Suprapubic skin (tissue), 4 donors: ENCODE results near the gene RASAL1. TPM values are rescaled to one million over a fixed set of nuclear protein-coding genes. Genes with fewer than 3 reads are reported as not detected.

Source experiments
- DNase-seq, 2 donors: peaks; one replicate each; pipeline ENCODE4 v3.0.0-alpha.2; 2019; ENCODE audit warnings: low spot score in 2 of 2
- H3K27ac ChIP-seq: fragments of 200-600 bp; sonication (generic); one replicate; pipeline ENCODE4 v1.5.1; 2019
- H3K27me3 ChIP-seq: fragments of 200-600 bp; sonication (generic); one replicate; pipeline ENCODE4 v1.5.1; 2019
- H3K36me3 ChIP-seq: fragments of 200-600 bp; sonication (generic); one replicate; pipeline ENCODE4 v1.5.1; 2019
- H3K4me1 ChIP-seq: fragments of 200-600 bp; sonication (generic); one replicate; pipeline ENCODE4 v1.5.1; 2019
- H3K4me3 ChIP-seq: fragments of 200-600 bp; sonication (generic); one replicate; pipeline ENCODE4 v1.5.1; 2019; ENCODE audit warnings: mild to moderate bottlenecking
- H3K9me3 ChIP-seq: fragments of 200-600 bp; sonication (generic); one replicate; pipeline ENCODE4 v1.5.1; 2019
- EP300 ChIP-seq: sonication (generic); formaldehyde crosslinking; IDR thresholded peaks from one replicate; pipeline ENCODE4 v1.6.1; 2017; ENCODE audit warnings: antibody characterized with exemption
- POLR2A ChIP-seq, 2 donors: fragments of 450-650 bp; IDR thresholded peaks; one replicate each; pipeline ENCODE4 v1.6.1; 2017; ENCODE audit warnings: antibody characterized with exemption in 2 of 2, mild to moderate bottlenecking in 2 of 2, moderate library complexity in 2 of 2
- POLR2AphosphoS5 ChIP-seq, 3 donors: sonication (generic); formaldehyde crosslinking; IDR thresholded peaks; one replicate each; pipeline ENCODE4 v1.6.1; 2017; ENCODE audit warnings: antibody characterized with exemption in 3 of 3
- WGBS: methylation state at CpG from one replicate; pipeline ENCODE4 v1.1.5; 2018; 5-methylcytosine and 5-hydroxymethylcytosine counted together
- total RNA-seq, 4 donors: library from RNA; depleted of rRNA; stranded (reverse); fragments of >200 nt; gene quantifications; one replicate each; pipeline ENCODE4 v1.1.0, GENCODE V29; 2016
- TF ChIP-seq, protein P1 (sequence below), 2 donors: fragments of 200-600 bp in 1 of 2; fragments of 450-650 bp in 1 of 2; sonication (generic) in 1 of 2; IDR thresholded peaks; one replicate each; pipeline ENCODE4 v1.5.1; 2016 to 2019; ENCODE audit warnings: antibody characterized with exemption in 2 of 2, mild to moderate bottlenecking in 1 of 2, moderate library complexity in 1 of 2

The RASAL1 gene
- total RNA-seq, 4 donors from 2014 or later, result 19.8 to 39.0 (median 32.5) TPM

DNA sequence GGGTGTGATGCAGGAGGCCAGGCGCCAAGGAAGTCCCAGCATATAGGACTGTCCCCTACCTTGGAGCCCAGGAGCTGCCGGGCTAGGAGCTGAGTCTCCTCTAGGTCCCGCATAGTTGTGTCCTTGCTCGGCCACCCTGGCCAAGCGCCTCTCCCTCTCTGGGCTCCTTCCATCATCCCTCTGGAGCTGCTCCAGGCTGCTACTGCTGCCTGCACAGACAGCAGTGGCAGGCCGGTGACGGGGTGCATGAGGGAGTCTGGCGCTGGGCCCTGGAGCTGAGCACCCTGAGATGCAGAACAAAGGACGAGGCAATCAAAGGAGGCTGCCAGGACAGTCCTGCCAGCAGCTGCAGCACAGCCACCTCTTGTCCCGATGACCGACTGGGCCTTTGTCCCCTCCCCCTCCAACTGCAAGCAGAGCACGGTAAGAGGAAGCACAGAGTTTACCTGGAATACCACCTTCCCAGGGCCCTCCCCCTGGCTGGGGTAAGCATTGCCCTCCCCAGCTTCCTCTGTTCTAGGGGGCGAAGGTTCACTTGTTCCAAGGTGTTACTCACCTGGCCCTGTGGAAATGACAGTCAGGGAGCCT is 68.7 kb downstream of the RASAL1 start:
- Histone ChIP-seq H3K4me3 (no peak overlapping the region), H3K27ac (no peak overlapping the region), H3K4me1 (peaks cover 11% of the 10 kb centered on the region), H3K36me3 (no peaks in the 10 kb centered on the region), H3K9me3 (no peaks in the 10 kb centered on the region), H3K27me3 (peaks cover 32% of the 10 kb centered on the region)
- 70% methylated on average over 6 of the region's 13 CpGs for WGBS
- DNase-seq, result no peak
- TF ChIP-seq POLR2A (IDR thresholded peaks at IDR 0.05), result no peak
- no peak for TF ChIP-seq POLR2AphosphoS5 (IDR thresholded peaks at IDR 0.05)
- no peak for TF ChIP-seq EP300
- TF ChIP-seq, protein P1, sequence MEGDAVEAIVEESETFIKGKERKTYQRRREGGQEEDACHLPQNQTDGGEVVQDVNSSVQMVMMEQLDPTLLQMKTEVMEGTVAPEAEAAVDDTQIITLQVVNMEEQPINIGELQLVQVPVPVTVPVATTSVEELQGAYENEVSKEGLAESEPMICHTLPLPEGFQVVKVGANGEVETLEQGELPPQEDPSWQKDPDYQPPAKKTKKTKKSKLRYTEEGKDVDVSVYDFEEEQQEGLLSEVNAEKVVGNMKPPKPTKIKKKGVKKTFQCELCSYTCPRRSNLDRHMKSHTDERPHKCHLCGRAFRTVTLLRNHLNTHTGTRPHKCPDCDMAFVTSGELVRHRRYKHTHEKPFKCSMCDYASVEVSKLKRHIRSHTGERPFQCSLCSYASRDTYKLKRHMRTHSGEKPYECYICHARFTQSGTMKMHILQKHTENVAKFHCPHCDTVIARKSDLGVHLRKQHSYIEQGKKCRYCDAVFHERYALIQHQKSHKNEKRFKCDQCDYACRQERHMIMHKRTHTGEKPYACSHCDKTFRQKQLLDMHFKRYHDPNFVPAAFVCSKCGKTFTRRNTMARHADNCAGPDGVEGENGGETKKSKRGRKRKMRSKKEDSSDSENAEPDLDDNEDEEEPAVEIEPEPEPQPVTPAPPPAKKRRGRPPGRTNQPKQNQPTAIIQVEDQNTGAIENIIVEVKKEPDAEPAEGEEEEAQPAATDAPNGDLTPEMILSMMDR (IDR thresholded peaks at IDR 0.05), result no peak

DNA sequence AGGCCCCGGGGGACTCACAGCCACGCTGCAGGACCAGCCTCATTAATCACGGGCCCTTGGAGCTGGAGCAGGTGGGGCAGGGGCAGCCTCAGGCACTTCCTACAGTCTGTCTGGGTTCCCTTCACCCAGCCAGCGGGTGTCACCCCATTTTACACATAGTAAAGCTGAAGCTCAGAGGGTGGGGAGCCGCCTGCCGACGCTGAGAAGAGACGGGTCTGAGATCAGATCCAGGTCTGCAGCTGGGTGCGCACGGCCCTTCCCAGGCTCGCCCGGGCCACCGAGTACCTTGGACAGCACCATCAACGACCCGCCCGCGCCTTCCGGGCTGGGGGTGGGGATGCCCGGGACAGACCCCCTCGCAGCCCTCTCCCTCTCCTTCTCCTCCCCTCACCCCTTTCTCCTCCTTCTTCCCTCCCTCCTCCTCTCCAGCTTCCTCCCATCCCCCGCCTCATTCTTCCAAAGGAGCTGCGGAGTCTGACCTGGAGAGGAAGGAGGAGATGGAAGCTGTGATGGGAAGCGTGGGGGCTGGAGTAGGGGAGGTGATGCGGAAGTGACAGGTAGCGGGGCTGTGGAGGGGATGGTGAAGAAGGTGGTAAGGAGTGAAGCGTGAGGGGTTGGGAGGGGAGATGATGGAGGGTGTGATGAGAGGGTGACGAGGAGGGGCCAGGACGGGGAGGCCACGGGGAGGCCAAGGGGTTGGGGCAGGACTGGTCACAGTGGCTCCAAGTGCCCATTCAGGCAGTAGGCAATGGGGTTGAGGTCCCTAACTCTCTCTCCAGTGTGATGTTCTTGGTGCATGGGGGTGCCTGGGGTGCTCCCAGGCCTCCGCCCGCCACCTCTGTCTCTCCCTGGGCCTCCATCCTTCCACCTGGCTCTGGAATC is 70.2 kb downstream of the RASAL1 start:
- H3K9me3 ChIP-seq, result no peaks in the 10 kb centered on the region
- 21% methylated on average over 29 of the region's 31 CpGs for WGBS
- DNase-seq, result no peak
- TF ChIP-seq POLR2A (IDR thresholded peaks at IDR 0.05) (no peak), EP300 (no peak), POLR2AphosphoS5 (IDR thresholded peaks at IDR 0.05) (no peak)
- TF ChIP-seq, protein P1 (IDR thresholded peaks at IDR 0.05), result no peak
- peaks cover 6% of the 10 kb centered on the region for H3K4me1 ChIP-seq
- no peak overlapping the region for H3K27ac ChIP-seq
- no peaks in the 10 kb centered on the region for H3K36me3 ChIP-seq
- peaks cover 32% of the 10 kb centered on the region for H3K27me3 ChIP-seq
- H3K4me3 ChIP-seq, result no peak overlapping the region

DNA sequence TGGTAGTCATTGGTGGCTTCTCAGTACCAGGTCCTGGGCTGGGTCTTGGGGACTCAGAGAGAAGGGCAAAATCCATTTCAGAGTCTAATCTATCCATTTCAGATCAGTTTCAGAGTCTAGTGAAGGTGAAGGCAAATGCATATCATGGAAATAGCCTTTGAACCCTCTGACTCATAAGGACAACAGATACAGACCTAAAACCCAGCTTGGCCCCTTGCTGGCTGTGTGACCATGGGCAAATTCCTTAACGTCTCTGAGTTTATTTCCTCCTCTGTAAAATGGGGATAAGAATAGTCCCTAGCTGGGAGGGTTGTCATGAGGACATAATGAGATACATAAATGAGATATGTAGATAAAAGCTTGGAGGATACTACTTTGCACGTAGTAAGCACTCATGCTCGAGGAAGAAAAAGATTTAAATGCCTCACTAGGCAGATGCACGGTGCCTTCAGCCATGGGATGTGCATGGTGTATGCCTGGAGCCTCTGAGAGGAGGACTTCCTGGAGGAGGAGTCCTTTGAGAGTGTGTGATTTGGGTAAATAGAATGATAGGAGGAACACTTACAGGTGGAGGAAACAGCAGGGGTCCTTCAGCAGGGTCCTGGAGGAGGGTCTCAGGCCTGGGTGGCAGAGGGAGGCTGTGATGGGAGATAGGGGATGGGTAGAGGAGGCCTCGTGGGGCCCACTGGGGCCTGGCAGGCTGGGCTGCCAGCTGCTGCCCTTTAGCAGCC is 71.0 kb downstream of the RASAL1 start:
- 58% methylated on average over 5 of the region's 5 CpGs for WGBS
- H3K36me3 ChIP-seq, result no peaks in the 10 kb centered on the region
- H3K4me3 ChIP-seq, result no peak overlapping the region
- no peak for DNase-seq
- H3K27me3 ChIP-seq, result peaks cover 32% of the 10 kb centered on the region
- peaks cover 2% of the 10 kb centered on the region for H3K4me1 ChIP-seq
- H3K9me3 ChIP-seq, result no peaks in the 10 kb centered on the region
- no peak overlapping the region for H3K27ac ChIP-seq
- TF ChIP-seq POLR2AphosphoS5 (IDR thresholded peaks at IDR 0.05) (no peak), POLR2A (IDR thresholded peaks at IDR 0.05) (no peak), EP300 (no peak)
- TF ChIP-seq, protein P1 (IDR thresholded peaks at IDR 0.05), result no peak

DNA sequence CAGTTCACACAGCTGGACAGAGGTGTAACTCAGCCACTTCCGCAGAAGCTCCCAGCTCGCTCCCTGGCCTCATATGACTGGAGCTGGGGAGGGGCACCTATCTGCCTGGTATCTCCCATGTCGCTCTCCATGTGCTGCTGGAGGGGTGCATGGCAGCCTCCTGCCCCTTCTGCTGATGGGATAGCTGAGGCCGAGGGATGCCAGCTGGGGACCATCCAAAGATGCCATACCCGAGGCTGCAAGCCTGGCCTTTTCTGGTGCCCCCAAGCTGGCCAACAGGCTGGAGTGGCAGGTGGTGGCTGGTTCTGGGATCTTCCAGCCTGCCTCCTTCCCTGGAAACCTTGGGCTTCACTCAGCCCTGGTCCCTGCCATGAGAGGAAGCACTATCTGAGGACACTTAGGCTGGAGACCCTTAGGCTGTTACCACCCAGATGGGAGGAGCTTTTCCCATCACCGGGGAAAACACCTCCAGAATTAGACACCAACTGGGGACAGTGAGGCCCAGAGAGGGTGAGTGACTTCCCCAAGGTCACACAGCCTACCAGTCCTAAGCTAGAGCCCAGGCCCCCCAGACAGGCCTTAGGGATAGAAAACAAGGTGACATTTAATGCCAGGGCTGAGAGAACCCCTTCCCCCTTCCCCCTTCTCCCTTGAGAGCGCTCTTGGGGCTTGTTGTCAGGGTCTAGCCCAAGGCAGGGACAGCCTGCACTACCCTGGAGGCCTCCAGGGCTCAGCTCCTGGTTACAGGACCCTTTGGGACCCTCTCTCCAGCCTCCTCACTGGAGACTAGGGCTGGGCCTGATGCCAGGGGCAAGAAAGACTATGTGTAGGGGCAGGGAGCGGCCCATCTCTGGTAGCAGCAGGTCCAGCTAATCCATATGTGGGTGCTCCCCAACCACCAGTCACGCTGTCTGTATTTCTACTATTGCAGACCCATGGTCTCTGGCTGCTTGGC is 71.9 kb downstream of the RASAL1 start:
- Histone ChIP-seq H3K36me3 (no peaks in the 10 kb centered on the region), H3K27ac (no peak overlapping the region), H3K4me3 (no peak overlapping the region), H3K27me3 (peaks cover 35% of the 10 kb centered on the region), H3K9me3 (no peaks in the 10 kb centered on the region), H3K4me1 (peaks cover 2% of the 10 kb centered on the region)
- DNase-seq, result no peak
- TF ChIP-seq EP300 (no peak), POLR2A (IDR thresholded peaks at IDR 0.05) (no peak), POLR2AphosphoS5 (IDR thresholded peaks at IDR 0.05) (no peak)
- TF ChIP-seq, protein P1 (IDR thresholded peaks at IDR 0.05), result no peak
- 74% methylated on average over 6 of the region's 9 CpGs for WGBS
